ENCODE results near the gene COL23A1.
A peak's percentile ranks its signal among the peaks of the same experiment; 100 is the strongest.

COL23A1 gene

DNA sequence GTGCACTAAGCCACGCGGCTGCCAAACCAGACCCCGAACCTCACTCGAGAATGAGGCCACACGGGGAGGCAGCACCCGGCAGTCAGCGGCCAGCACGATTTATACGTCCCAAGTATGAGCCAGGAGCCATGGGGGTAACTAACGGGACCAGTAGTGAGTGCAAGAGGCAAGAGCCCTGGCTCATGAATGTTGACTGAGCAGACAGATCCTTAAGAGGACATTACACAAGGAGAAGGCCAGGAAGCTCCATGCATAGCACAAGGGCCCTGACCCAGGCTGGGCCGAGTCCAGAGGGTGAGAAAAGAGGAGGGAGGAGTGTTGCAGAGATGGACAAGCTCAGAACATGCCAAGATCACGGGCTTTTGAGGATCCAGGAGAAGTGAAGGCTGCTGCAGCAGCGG lies 299.0 kb downstream of the COL23A1 start:
- DNase-seq, result no peak

DNA sequence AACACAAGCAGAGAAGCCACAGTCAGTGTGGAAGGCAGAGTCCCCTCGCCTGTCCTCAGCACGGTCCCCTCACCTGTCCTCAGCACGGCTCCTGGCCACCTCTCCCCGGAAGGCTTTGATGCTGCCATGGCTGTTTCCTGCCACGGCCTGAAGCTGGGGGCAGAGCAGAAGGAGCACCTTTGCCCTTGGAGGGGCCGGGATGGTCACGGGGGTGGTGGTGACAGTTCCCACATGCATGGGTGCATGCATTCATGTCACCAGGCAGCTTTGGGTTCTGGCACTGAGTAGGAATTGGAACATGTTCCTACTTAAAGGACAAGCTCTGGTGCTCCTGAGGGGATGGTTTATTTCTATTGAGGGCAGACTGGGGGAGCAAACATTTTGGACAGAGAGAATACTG lies 299.8 kb downstream of the COL23A1 start:
- no peak for DNase-seq

DNA sequence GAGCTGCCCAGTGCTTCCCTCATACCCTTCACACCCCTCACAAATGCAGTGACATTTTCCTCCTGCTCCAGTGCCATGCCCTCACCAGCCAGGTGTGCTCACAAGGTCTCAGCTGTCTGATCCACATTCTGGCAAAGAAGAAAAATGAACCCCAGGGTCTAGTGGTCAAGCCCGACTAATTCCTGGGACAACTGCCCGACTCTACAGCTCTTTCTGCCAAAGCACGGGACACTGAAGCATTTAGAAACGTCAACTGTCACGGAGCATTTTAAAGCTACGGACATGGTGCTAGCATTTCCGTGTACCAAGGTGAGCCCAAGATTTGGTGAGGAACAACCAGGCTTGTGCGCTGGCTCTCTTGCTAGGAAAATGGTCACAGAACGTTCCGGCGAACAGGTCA lies 300.8 kb downstream of the COL23A1 start:
- no peak for DNase-seq

- no peak for DNase-seq
Measured at GRCh38 chr5:178288401-178289368, 301.5 kb downstream of the COL23A1 start.

DNA sequence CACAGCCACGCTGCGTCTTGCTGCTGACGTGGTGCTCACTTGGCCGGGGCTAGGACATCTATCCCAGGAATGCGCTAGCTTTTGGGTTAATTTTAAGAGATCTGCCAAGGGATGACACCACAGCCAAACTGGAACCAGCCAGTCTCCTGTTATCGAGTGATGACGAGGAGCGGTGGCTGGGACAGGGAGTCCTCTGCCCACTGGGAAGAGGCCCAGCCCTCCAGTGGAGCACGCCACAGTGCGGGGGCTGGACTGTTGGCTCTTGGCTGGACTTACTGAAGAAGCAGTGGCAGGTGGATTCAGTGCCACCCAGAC lies 302.4 kb downstream of the COL23A1 start:
- no peak for DNase-seq

GRCh38 chr5:178287091-178287790 lies 303.0 kb downstream of the COL23A1 start:
- DNase-seq, result no peak

DNA sequence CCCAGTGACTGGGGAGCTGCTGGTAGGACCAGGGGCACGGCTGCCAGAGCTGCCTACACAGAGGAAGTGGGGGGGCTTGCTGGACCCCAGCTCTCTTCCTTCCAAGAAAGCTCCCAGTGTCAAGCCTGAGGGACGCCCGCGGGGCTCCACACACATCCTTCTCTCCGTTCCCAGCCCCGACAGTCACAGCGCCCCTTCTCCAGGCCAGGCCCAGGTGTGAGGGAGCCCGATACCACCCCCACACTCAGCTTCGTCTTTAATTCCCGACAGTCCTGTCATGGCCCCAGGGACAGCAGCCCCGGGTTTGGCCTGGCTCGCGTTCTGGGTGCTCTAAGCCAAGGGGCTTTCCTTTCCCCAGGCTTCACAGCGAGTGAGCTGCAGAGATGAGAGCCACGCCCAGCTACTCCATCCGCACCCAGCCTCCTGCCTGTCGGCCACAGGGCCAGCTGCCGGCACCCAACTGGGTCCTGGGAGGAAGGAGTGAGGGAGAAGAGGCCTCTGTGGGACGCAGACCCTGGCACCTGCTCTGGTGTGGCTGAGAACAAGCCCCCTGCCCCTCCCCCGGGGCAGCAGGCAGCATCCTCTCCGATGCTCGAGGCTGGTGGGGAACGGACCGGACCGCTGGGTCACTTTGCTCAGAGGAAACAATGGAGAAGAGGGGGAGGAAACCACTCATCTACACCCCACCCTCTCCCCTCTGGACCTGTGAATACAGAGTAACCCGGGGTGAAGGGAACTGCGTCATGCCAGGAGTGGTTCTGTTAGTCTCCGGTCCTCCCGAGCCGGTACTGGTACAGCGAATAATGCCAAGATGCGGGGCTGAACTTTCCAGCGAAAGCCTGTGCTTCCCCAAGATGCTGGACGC lies 303.7 kb downstream of the COL23A1 start:
- DNase-seq, result no peak

GRCh38 chr5:178285399-178286225 lies 304.6 kb downstream of the COL23A1 start:
- no peak for DNase-seq

DNA sequence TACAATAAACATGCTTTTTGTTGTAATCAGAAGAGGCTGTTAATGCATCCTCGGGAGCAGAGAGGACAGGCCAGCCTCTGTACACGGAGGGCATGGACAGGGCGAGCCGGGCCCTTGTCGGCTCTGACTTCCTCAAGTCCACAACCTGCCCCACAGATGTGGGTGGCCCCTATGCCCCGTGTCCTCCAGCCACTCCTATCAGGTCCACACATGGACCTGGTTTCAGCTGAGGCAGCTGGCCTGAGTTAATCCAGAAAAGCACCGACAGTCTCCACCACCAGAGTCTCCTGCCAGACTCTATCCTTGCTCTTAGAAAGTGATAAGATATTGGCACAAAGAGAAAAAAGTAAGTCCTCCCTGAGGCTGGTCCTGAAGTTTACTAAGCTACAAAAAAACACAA lies 305.2 kb downstream of the COL23A1 start:
- DNase-seq, result no peak

- DNase-seq, result no peak
Measured at GRCh38 chr5:178284093-178284675, 306.0 kb downstream of the COL23A1 start.

DNA sequence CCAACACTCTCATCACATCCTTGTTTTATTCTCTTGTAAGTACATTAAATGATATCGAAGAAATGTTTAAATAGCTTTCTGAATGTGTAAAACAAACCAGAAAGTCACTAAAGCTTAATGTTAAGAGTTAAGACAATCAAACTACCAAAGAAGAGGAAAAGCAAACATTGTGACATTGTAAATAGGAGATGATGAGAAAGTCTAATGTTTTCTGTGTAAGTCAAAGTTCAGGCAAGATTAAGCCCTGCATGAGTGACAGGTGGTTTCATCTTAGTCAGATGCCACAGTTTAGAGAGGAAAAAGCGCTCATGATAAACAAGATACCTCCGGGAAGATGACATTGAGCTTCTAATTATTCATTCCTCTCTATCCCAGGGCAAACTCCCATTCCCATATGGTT lies 306.7 kb downstream of the COL23A1 start:
- no peak for DNase-seq

GRCh38 chr5:178282391-178282790 lies 307.8 kb downstream of the COL23A1 start:
- no peak for DNase-seq

DNA sequence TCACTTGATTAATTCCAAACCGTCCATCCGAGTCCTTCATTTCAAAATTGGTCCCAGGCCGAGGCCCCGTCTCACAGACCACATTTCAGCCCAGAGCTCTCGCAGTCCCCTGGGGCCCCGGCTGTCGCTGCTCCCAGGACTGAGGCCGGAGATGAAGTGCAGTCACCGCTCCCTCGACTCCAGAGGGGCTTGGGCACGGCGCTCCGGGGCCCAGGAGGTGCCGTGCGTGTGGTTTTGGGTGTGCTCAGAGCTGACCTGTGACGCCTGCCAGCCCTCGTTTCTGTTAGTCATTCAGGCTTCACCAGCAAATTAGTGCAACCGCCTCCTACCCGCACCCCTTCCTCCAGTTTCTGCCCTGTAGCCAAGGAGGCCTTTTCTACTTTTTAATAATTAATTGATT lies 308.9 kb downstream of the COL23A1 start:
- no peak for DNase-seq

- DNase-seq, result no peak
Measured at GRCh38 chr5:178280631-178281030, 309.6 kb downstream of the COL23A1 start.

DNA sequence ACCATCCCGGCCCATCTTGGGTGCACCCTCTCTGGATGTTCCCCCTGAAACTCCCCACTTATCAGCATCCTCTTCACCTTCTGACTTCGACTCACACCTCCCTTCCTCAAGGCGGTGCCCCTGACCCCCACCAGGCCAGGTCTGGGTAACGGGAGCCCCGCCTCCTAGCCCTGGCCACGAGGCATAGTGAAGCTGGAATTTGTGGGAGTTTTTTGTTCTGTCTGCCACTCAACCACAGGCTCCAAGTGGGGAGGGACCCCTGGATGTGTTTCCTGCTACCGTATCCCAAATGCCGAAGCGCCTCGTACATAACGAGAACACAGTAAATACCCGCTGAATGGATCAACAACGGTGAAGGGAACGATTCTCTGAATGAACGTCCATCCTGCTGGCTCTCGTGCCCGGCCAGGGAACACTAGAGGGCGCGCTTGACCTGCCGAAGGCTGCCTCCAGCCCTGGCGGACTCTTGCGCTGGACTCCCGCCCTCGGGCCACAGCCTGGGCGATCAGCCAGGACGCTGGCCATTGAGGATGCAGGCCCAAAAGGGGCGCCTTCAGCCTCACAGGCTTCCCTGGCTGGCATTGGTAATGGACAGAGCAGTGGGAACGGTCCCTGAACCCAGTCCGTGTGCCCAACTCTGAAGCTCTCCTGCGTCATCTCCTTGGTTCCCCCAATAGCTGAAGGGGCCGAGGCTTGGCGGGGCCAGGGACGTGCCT lies 310.3 kb downstream of the COL23A1 start:
- peak; percentile 73 to 78 for DNase-seq

DNA sequence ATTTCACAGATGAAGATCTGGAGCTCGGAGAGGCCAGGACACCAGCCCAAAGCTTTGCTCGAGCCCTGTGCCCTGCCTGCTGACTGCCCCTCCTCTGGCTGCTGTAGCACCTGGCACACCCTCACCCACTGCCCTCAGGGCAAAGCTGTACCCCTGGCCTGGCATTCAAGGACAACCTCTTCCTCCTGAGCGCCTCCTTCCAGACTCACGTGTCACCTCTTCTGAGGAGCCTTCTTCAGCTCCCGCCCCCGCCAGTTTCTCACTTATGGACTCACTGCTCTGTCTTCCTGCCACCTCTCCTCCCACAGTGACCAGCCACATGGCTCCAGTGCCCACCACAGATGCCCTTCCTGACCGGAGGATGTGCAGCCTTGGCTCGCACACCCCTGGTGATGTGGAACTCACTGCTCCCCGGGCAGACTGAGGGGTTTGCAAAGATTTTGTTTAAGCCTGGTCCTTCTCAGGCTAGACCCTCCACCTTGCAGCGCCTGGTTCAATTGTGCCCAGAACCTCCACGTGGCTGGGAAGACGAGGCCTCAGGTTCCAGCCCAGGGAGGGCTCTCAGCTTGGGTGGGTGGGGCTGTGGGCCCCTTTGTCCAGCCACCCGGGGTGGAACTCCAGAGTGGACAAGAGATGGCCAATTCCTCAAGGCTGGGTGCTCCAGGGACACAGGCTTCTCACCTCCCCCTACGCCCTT lies 311.0 kb downstream of the COL23A1 start:
- no peak for DNase-seq

DNA sequence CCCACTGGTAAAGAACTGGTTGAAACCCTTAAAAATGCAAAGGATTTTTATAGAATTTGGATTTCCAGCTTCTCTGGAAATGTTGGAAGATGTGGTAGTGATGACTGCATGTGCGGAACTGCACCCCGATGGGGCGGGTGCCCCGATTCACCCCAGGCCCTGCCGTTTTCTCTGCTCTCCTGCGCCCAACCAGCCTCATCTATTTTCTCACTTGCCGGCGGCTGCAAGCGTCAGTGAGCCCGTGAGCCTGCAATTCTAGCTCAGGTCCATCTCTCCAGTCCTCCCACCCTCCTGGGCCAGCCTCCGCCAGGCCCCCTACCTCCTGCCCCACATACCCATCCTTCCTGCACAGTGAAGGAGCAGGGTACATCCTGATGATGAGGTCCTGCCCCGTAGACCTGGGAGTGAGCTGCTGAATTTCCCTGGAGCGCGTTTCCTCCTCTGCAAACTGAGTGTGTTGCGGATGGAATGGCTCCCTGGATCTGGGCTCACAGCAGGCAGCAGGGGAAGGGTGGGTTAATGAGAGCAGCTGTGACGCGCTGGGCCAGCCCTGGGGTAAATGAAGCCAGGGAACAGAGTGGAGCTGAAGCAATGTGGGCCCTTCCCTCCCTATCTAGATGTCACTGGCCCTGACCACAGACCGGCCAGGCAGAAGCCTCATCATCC lies 311.7 kb downstream of the COL23A1 start:
- DNase-seq, result no peak

- no peak for DNase-seq
Measured at GRCh38 chr5:178277866-178278265, 312.3 kb downstream of the COL23A1 start.

DNA sequence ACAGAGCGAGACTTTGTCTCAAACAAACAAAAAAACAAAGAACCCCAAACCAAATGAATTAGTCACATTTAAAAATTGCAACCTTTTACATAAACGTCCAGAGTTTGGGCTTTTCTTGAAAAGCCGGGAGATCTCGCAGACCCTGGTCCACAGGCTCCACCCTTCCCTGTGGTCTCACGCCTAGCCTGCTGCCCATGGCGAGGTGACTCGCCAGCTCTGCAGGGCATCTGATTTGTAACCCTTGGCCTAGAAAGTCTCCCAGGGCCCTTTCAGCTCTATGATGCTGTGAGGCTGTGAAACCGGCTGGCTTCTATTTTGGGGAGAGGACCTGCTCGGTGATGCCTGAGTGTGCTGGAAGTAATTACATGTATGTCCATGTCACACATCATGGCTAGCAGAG lies 312.8 kb downstream of the COL23A1 start:
- no peak for DNase-seq

Data from activated T-cell treated with anti-CD3 and anti-CD28 coated beads, Interleukin-2, amount 50 U/mL, for 48 hours (primary cell).